ENCODE results near the gene DNAH2.

DNA sequence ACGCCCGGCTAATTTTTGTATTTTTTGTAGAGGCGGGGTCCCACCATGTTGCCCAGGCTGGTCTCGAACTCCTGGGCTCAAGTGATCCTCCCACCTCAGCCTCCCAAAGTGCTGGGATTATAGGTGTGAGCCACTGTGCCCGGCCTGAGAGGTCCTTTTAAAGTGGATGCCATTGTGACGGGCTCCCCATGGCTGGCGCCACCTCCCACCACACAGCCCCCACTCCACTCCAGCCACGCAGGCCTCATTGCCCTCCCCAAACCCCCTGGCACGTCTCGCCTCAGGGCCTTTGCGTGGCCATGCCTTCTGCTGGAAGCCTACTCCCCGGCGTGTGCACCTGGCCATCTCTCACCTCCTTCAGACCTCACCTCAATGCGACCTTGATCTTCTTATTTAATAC is 104.6 kb downstream of the DNAH2 start:
- TF ChIP-seq, protein P1, sequence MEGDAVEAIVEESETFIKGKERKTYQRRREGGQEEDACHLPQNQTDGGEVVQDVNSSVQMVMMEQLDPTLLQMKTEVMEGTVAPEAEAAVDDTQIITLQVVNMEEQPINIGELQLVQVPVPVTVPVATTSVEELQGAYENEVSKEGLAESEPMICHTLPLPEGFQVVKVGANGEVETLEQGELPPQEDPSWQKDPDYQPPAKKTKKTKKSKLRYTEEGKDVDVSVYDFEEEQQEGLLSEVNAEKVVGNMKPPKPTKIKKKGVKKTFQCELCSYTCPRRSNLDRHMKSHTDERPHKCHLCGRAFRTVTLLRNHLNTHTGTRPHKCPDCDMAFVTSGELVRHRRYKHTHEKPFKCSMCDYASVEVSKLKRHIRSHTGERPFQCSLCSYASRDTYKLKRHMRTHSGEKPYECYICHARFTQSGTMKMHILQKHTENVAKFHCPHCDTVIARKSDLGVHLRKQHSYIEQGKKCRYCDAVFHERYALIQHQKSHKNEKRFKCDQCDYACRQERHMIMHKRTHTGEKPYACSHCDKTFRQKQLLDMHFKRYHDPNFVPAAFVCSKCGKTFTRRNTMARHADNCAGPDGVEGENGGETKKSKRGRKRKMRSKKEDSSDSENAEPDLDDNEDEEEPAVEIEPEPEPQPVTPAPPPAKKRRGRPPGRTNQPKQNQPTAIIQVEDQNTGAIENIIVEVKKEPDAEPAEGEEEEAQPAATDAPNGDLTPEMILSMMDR (IDR thresholded peaks at IDR 0.05): no peak
- no peak for TF ChIP-seq POLR2A (IDR thresholded peaks at IDR 0.05)
